GM19238 (cell line): ENCODE measurements around the gene MVD.
A peak's percentile ranks its signal among the peaks of the same experiment; 100 is the strongest.

ENCODE experiments used
- DNase-seq: peaks from one replicate; pipeline ENCODE4 v3.0.0; 2011; ENCODE audit warnings: low spot score; ENCODE audit not compliant: insufficient read length

MVD gene

DNA sequence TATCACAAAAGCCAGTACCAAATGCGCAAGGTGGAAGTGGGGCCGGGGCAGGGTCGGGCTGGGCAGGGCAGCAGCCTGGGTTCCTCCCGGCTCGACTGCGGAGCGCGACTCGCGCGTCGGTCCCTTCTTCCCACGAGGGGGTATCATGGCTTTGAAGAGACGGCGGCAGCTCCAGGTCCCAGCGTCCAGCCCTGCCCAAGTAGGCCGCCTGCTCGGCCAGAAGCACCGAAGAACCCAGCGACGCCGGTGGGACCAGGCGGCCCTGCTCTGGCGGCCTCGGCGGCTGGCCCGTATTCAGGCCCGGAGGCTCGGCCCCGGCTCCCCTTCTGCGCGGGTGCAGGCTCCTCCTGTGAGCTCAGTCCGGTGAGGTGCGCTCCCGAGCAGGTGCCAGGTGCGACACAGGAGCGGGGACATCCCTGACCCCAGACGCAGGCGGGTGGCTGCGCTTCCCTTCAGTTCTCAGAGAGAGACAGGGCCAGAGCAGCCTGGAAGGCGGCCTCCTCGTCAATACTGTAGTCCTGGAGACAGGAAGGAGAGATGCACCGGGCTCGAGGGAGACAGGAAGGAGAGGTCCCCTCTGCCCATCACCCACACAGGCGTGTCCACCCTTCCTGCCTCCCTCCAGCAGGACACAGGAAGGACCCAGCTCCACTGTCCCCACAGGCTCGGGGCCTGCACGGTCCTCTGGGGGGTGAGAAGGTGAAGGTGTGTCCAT lies 34.4 kb upstream of the MVD start:
- DNase-seq: no peak

DNA sequence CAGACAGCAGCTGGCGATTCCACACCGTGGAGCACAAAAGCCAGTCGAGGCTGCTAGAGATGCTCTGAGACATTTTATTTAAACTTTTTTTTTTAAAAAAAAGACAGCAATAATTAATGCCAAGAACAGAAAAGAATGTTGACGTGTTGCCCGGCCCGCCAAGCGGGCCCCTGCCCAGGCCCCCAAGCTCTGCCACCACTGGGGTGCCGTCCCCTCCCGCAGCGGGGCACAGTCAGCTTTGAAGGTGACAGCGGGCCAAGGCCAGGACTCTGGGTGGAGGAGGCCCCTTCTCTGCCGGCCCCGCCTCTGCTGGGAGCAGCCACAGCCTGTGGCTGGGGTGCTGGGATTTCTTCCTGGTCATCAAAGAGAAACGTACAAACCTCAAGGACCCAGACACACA lies 33.5 kb upstream of the MVD start:
- DNase-seq: no peak

DNA sequence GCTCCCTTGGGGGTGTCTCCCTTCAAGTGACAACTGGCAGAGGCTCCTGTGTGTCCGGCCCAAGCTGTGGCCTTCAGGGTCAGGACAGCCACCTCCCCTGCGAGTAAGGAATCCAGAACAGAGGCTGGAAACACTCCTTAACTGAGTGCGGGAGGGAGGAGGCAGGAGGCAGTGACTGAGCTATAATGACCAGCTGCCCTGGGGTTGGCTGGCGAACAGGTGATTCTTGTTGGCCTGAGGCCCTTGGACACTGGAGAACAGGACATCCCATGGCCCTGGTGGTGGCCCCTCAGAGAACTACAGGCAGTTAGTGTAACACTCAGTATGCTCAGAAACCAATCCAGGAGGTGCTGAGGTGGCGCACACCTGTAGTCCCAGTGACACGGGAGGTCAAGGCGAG lies 32.9 kb upstream of the MVD start:
- no peak for DNase-seq

DNA sequence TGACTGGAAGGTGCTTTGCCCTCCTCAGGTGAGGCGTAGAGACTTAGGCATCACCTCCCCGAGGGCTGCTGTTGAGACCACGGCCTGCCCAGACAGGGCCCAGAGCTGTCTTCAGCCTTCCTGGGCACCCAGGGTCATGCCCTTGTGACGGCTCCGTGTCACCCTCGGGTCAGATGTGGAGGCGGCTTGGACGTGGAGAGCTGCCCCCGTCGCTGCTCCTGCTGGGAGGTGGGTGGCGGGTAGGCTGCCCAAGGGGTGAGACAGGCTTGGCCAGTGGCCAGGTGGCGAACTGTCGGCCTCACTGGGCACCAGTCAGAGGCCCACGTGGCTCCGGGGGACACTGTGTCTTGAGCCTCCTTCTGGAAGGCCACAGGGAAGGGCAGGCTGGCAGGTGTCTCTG lies 32.3 kb upstream of the MVD start:
- DNase-seq: no peak

DNA sequence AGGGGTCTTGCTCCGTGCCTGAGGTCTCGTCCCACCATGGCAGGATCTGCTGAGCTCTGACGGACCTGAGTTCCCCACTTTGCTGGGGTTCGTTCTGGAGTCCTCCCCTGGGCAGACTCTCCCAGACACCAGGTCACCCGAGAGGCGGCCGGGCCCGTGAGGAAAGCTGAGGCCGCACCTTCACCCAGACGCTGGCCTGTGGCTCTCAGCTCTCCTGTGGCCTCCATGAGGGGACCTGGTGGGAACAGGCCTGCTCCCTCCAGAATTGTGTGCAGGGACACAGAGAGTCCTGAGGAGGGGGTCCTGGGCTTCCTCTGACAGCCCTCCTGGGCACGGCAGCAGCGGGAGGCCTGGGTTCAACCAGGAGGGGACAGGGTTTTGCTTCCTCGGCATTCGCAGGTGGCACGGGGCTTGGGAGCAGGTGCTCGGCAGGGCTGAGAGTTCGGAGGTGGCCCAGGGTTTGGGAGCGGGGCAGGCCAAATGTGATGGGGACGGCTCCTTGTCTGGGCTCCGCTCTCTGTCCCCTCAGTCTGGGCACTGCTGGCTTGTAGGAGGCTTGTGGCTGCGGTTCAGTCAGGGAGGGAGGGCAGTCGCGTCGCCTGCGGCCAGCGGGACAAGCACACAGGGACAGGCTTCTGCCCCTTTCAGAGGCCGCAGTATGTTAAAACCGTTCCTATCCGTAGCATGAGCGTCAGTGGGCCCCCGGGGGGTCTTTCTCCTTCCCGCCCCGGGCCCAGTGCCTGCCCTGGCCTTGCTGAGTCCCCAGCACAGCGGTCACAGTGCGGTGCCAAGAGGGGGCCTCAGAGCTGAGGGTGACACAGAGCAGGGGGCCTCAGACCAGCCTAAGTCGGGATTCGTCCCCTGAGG lies 31.6 kb upstream of the MVD start:
- DNase-seq: no peak

DNA sequence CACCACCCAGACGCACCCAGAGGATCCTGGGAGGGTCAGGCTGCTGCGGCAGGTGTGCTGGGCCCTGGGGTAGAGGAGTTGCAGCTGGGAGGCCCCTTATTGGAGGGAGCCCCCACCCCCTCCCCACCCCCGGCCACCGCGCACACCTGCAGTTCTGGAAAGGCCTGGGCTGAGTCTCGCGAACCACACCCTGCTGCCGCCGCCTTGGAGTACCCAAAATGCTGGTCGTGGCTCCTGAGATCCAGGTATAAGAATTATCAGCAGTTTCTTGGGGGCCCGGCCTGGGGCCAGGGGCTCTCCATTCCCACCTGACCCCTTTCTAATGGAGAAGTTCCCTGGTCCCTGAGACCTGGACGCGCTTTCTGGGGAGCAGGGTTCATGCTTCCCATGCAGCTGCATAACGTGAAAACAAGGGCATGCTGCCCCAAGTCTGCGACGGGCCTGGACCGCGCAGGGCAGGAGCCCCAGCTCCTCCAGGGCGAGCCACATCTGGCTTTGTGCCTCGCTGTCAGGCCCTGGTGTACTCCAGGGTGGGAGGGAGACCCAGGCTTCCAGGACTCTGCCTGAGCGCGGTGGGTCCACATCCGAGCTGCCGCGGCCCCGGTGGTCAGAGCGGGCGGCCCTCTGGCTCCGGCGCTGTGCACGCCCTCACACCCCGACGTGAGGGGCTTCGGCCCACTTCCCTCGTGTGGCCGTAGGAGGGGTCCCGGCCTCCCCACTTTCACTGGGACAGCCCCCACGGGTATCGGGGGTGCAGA lies 30.7 kb upstream of the MVD start:
- DNase-seq: no peak

DNA sequence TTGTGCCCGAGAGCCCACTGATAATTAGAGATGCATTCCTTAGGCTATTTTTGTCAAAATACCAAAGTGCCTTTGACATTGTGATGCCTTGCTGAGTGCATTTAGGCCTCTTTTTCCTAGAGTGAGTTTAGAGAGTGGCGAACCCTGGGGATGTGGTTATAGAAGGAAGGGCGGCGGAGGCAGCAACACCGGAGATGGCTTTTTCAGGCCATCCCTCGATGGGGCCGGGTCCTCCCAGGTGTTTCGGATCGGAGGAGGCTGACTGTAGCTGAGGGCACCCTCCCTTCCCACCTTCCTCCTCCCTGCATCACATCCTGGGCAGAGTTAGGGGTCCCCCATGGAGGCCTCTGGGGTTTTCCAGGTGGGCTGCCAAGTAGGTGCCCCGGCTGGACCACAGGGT lies 30.0 kb upstream of the MVD start:
- no peak for DNase-seq

DNA sequence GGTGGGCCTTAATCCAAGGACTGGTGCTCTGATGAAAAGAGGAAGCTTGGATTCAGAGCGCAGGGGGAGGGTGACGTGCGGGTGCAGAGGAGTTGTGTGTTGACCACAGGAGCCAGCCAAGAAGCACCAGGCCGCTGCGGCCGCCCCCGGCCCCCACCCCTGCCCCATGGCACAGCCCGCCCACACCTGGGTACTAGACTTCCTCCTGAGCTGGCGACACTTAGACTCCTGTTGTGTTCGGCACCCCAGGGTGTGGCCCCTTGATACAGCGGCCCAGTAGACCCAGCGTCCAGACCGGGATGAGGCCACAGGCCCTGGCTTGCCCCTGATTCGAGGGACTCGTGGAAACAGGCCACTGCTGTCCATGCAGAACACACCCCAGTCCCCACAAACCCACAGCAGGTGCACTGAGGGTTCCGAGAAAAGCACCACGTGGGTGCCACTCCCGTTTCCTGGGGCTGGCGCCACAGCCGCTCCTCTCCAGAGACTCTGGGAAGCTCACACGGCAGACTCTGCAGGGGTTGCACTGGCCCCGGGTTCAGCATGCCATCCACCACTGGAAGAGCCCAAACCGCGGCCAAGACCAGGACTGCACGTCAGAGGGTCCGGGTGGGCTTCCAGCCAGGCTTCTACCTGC lies 29.2 kb upstream of the MVD start:
- no peak for DNase-seq

DNA sequence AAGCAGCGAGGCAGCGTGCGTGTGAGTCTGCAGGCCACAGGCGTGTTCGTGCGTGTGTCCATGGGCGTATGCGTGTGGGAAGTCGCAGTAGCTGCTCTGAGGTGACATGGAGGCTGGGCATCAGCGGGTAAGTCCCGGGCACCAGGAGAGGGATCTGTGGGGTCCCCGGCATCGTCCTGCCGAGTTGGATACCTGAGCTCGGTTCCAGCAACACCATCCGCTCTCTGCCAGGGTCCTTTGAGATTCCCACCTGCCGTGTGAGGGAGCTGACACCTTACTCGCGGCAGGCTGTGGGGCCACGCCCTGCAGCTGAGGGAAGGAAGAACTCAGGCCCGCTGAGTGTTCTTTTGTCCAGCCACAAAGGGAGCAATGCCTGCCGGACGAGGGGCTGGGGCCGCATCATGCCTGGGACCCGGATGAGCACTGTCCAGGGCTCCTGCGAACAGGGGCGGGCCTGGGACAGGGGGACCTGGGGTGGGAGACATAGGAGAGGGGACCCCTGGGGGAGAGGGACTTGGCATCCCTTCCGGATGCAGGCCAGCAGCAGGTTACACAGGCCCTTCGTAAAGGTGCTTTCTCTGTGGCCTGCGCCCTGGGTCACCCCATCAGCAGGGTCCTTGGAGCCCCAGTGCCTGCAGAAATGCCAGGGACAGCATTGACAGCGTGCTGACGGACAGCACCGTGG lies 28.4 kb upstream of the MVD start:
- DNase-seq: no peak

DNA sequence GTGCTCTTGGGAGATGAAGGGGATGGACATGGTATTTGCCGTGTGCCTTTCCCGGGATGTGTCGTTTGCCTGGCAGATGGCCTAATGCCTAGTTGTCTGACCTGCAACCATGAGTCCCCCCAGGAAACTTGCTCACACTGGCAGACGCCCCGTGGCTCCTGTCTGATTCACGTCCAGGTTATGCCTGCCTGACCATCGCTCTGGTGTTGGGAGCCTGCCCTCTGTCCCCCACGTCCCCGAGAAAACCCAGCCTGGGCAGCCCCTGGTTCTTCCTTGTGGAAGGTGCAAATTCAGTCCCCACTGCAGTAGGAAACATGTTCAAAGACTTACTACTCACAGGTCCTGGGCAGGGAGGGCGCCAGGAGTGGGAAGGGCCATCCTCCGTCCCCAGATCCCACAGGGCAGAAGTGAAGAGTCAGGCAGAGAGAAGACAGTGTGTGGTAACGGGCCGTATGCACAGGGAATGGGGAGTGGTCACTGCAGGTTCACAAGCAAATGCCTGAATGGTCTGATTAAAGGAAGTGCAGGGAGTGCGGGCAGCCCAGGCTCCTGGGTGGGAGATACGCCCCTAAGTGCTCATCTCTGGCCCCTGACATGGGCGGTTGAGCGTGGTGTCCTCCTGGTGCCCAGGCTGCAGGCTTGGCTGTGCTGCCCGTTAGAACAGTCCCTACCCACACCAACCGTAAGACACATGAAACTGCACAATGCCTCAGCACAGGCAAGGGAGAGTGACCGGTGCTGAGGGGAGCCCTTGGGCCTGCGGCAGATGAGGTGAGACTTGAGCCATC lies 27.6 kb upstream of the MVD start:
- DNase-seq: no peak

DNA sequence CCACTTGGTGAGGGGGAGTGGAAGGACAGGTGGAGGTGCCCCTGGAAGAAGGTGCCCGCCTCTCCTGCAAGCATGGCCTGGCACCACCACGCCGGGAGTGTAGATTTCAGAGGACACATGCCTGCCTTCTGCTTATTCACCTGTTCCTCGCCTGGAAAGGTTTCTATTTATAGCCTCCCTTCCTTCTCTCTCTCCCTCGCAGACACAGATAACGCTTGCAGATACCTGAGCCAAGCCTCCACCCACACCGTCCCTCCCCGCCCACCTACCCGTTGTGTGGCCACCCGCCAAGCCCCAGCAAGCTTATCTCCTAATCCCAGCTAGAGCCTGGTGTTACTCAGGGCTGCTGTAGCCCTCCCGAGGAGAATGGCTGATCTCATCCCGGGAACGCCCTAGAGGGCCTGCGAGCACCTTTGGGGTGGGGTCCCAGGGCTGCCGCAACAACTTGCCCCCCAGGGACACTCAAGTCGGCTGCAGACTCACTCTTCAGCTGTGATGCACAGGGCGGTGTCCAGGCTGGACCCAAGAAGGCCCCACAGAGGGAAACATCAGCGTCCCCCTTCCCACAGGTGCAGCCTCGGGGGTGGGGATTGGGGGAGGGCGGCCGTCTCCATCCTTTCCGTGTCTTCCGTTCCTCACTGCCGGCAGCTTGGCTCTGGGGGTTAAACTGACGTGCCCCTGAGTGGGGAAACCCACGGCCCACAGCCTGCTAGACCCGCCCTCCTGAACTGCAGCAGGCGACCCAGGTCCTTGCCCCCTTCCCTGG lies 25.3 kb upstream of the MVD start:
- no peak for DNase-seq

DNA sequence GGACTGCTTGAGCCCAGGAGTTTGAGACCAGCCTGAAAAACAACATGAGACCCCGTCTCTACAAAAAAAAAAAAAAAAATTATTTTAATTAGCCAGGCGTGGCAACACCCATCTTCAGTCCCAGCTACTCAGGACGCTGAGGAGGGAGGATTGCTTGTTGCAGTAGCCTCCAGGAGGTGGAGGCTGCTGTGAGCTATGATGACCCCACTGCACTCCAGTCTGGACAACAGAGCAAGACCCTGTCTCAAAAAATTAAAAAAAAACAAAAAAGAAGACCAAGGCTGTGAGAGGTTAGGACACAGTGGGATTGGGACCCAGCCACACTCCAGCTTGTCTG lies 24.8 kb upstream of the MVD start:
- no peak for DNase-seq

DNA sequence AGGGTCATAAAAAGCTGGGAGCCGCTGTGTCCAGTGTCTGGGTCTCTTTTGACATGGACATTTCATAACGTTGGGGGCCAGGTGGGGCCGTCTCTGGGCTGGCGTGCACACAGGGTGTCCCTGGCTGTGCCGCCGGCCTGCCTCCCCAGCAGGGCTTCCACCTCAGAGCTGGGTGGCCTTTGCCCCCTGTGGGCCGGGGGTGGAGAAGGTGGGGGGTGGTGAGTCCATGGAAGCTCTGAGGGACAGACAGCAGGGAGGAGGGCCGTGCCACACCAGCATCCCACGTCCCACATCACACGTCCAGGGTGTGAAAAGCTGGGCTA lies 24.3 kb upstream of the MVD start:
- DNase-seq: no peak

DNA sequence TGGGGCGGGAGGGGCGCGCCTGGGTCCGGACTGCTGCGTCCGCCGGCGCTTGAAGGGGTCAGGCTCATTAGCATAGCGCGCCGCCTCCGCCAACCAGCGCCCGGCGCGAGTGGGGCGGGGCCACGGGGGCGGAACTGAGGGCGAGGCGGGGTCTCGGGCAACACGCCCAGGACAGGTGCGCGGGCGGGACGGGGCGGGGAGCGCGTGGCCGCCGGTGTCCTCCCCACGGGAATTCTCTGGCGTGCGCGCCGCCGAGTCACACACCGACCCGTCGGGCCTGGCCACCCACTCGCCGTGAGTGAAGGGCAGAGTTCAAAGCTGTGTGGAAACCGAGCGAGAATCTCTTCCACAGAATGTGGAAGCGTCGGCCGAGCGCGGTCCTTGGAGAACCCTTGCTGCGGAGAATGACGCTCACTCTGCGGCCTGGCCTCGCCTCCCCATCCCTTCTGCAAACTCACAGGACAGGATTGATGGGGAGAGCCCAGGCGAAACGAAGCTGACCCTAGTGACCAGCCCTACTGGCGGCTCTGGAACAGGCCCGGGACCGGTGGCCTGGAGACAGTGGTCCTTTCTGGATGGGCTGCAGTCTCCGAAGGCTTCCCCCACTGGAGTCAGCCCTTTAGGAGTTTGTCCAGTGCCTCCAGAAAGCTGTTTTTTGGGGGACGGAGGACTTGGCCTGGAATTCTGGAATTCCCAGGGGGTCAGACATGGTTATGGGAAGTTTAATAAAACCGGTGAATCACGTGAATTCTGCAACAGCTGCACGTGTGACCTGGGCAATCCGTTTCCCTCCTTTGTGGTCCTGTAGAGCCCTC lies 23.8 kb upstream of the MVD start, which contains the start of gene SNAI3:
Gene SNAI3 (minus strand): TSS at position 69 of the 815 bp plus-strand sequence. CDS start 101 bp downstream, outside the sequence.
- peak; percentile 95 for DNase-seq

DNA sequence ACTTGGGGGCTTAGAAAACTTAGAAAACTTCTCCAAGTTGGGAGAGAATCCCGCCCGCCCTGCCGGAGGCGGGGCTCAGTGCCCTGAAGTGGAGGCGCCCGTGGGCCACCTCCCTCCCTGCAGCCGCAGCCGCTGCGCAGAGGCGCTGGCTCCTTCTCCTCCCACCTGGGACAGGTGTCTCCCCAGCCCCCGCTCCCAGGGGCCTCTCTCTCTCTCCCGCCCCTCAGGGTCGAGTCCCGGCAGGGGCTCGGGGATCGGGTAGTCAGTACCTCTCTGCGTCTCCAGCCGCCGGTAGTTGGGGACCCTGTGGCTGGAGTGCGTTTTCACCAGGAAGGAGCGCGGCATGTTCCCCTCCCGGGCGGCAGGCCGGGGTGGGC lies 23.2 kb upstream of the MVD start:
- no peak for DNase-seq

DNA sequence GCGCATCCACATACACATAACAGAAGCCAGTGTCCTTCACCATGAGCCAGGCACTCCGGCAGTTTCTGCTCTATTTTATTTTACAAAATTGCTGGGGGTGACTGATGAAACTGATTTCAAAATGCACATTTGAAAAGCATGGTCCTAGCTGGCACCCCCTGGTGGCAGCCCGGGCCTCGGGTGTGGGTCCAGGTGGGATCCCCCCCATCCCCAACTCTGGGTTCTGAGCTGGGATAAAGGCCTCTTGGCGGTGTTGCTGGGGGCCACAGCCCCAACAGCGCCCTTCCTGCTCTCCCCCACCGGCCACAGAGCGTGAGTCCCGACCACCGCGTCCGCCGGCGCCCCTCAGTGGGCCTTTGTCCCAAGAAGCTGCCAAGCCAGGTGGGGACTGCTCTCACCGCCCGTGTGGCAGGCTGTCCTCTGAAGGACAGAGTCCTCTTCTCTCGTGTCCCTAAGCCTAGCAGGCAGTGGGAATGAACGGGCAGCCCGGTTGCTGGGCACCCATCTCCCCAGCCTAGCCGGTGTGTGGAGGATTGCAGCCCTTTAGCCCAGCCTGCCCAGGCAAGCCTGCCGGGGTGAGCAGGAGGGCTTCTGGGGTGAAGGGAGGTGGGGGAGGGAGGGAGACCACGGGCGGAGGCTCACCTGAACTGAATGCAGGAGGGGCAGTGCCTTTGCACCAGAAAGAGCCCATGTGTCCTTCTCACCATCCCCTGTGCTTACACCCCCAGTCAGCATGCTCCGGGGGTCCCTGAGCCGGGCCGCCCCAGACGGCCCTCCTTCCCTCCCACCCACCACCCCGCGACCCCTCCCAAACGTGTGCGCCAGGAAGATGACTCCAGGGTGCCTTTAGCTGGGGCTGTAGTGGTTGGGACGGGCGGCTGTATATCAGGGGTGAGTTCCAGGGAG lies 22.5 kb upstream of the MVD start:
- DNase-seq: no peak

DNA sequence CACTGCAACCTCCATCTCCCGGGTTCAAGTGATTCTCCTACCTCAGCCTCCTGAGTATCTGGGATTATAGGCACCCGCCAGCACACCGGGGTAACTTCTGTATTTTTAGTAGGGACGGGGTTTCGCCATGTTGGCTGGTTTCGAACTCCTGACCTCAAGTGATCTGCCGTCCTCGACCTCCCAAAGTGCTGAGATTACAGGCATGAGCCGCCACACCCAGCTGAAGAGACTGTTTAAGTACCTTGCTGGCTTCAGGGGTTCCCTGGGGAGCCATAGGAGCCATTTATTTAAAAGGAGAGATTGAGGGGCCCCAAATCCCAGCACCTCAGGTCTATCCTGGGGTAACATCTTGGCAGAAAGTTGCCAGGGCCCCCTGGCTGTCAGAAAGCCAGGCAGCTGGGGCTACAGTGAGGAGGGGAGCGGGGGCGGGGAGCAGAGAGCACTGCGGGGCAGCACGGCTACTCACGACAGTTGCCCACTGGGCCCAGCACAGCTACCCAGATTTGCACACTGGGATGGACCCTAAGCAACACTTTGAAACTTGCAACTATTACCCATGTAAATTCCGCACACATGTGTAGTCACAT lies 21.8 kb upstream of the MVD start:
- DNase-seq: no peak
